ENCODE data around the gene BLTP3A. TPM values are rescaled to one million over a fixed set of nuclear protein-coding genes. Genes with fewer than 3 reads are reported as not detected.
A peak's percentile ranks its signal among the peaks of the same experiment; 100 is the strongest.

Gene BLTP3A
- total and polyA plus RNA-seq, 2 of the 13 experiments (the other 11 are each of a cell fraction or from before 2014, with no cell fraction given) = 22.1 to 24.0 TPM

- ChIA-PET CTCF (ENCODE audit: low intra/inter-chr PET ratio, low total read pairs) (no interaction called here), POLR2A (no interaction called here)
- Histone ChIP-seq H3K79me2 (ENCODE audit: insufficient read depth, low read length) (no peaks in the 10 kb centered on the region), H3K27me3 (ENCODE audit: control insufficient read depth in 1 of 2, insufficient read depth in 2 of 2, low read length in 2 of 2) (no peaks in the 10 kb centered on the region), H3K4me3 (replicated peaks in 1 of 3; ENCODE audit: insufficient read depth in 1 of 3, low read depth in 2 of 3, low read length in 3 of 3) (no peak overlapping the region), H2AFZ (ENCODE audit: low read length) (no peak overlapping the region), H3K4me2 (ENCODE audit: low read depth, low read length) (no peak overlapping the region), H3K36me3 (replicated peaks in 1 of 2; ENCODE audit: control insufficient read depth in 1 of 2, insufficient read depth in 2 of 2, low read length in 2 of 2) (peaks cover 27 to 68% of the 10 kb centered on the region in 2 experiments), H3K9ac (ENCODE audit: insufficient read depth, low read depth, low read length) (no peak overlapping the region), H3K4me1 (ENCODE audit: insufficient read depth, low read length) (no peaks in the 10 kb centered on the region), H4K20me1 (ENCODE audit: insufficient read depth, low read length) (no peaks in the 10 kb centered on the region), H3K27ac (ENCODE audit: extremely low read length, insufficient read depth, low read length) (peak overlapping the region; percentile 18), H3K9me3 (ENCODE audit: low read length) (no peaks in the 10 kb centered on the region)
- no TSS peak for BruUV-seq (replicated peaks)
- peak; percentile 34 for ATAC-seq
- in situ Hi-C loops (cut with HindIII; ENCODE audit: extremely low pct_ligation_motif_present, low pct_unique_long_range_greater_than_20kb) (no loop called here), intact Hi-C loops (cut with micrococcal nuclease; ENCODE audit: unreplicated experiment) (no loop called here)
- TF ChIP-seq MAFK (conservative IDR thresholded peaks at IDR 0.05 in 1 of 2, IDR thresholded peaks at IDR 0.05 in 1 of 2; ENCODE audit: low read length in 2 of 2) (peak; percentile 78 to 79), ZSCAN12 (CRISPR knock-in tag; IDR thresholded peaks at IDR 0.05) (no peak), NFE2L1 (CRISPR knock-in tag; IDR thresholded peaks at IDR 0.05; ENCODE audit: borderline replicate concordance) (peak; percentile 35; the same call in 1 of the 2 replicates), RBM22 (optimal IDR thresholded peaks at IDR 0.05; ENCODE audit: low read length) (peak; percentile 53), ZNF687 (CRISPR knock-in tag; IDR thresholded peaks at IDR 0.05) (peak; percentile 39), ZNF34 (CRISPR knock-in tag; IDR thresholded peaks at IDR 0.05; ENCODE audit: borderline replicate concordance) (no peak), NFE2 (CRISPR knock-in tag; IDR thresholded peaks at IDR 0.05) (peak; percentile 79; the same call in 1 of the 2 replicates), NFE2L2 (IDR thresholded peaks at IDR 0.05; ENCODE audit: low read length) (peak; percentile 95), MAFG (CRISPR knock-in tag; IDR thresholded peaks at IDR 0.05) (0 out of 2 replicates have a peak, but pooled peaks have one; percentile 32), MAFF (IDR thresholded peaks at IDR 0.05; ENCODE audit: low read depth, low read length) (peak; percentile 75), IRF1 (CRISPR knock-in tag; IDR thresholded peaks at IDR 0.05; ENCODE audit: low read depth) (no peak), ZIK1 (CRISPR knock-in tag; IDR thresholded peaks at IDR 0.05; ENCODE audit: borderline replicate concordance, low read depth) (0 out of 2 replicates have a peak, but pooled peaks have one; percentile 32)
- FAIRE-seq = no peak
- 98% methylated on average over 15 of the region's 15 CpGs for WGBS (ENCODE audit: low lambda C conversion rate)
- DNase-seq (ENCODE audit: low spot score) = no peak
Observed at GRCh38 chr6:34839666-34840352, 47.9 kb downstream of the BLTP3A start.

Data from HepG2 (cell line).